SK-N-SH (cell line): ENCODE measurements around the gene NPAS1.

Experiments used
- CTCF ChIP-seq: fragments of 200-600 bp; sonication (generic); IDR thresholded peaks from 2 replicates; pipeline ENCODE4 v1.6.1; 2017; ENCODE audit warnings: antibody characterized with exemption, mild to moderate bottlenecking, moderate library complexity
- EP300 ChIP-seq, 2 experiments: IDR thresholded peaks; 2 replicates each; pipeline versions ENCODE4 v1.4.0 to v1.6.1; 2012; ENCODE audit warnings: borderline replicate concordance in 1 of 2, low read depth in 1 of 2, low read length in 1 of 2
- EZH2phosphoT487 ChIP-seq: fragments of 200-600 bp; sonication (generic); IDR thresholded peaks from 2 replicates; pipeline ENCODE4 v1.6.1; 2017; ENCODE audit warnings: low read depth, mixed run types, mild to moderate bottlenecking, antibody characterized with exemption, moderate library complexity, borderline replicate concordance
- FOXM1 ChIP-seq: IDR thresholded peaks from 2 replicates; pipeline ENCODE4 v1.4.0; 2012; ENCODE audit warnings: low read depth, mild to moderate bottlenecking
- POLR2AphosphoS5 ChIP-seq: IDR thresholded peaks from 2 replicates; pipeline ENCODE4 v1.6.1; 2012; ENCODE audit warnings: low read depth, low read length
- TAF1 ChIP-seq: IDR thresholded peaks from 2 replicates; pipeline ENCODE4 v1.6.1; 2012; ENCODE audit warnings: low read depth, mild to moderate bottlenecking, low read length, moderate library complexity, borderline replicate concordance
- YY1 ChIP-seq: IDR thresholded peaks from 2 replicates; pipeline ENCODE4 v1.4.0; 2012; ENCODE audit warnings: low read depth, mild to moderate bottlenecking

- peak; percentile 80 for TF ChIP-seq CTCF
- 0 out of 2 replicates have a peak, but pooled peaks have one; percentile 0 for TF ChIP-seq YY1
- TF ChIP-seq FOXM1: no peak
- TF ChIP-seq TAF1: peak; percentile 44; the same call in 1 of the 2 replicates
- TF ChIP-seq EZH2phosphoT487: no peak
- TF ChIP-seq EP300 (IDR thresholded peaks at IDR 0.05; ENCODE audit: borderline replicate concordance in 1 of 2, low read depth in 1 of 2, low read length in 1 of 2): no peak
- no peak for TF ChIP-seq POLR2AphosphoS5
Observed at GRCh38 chr19:47035127-47036096, 15.8 kb downstream of the NPAS1 start.
